ENCODE measurements around the gene AGK. TPM values are rescaled to one million over a fixed set of nuclear protein-coding genes. Genes with fewer than 3 reads are reported as not detected.

AGK gene
- total RNA-seq, 1 donor from 2014 or later = 27.8 TPM

DNA sequence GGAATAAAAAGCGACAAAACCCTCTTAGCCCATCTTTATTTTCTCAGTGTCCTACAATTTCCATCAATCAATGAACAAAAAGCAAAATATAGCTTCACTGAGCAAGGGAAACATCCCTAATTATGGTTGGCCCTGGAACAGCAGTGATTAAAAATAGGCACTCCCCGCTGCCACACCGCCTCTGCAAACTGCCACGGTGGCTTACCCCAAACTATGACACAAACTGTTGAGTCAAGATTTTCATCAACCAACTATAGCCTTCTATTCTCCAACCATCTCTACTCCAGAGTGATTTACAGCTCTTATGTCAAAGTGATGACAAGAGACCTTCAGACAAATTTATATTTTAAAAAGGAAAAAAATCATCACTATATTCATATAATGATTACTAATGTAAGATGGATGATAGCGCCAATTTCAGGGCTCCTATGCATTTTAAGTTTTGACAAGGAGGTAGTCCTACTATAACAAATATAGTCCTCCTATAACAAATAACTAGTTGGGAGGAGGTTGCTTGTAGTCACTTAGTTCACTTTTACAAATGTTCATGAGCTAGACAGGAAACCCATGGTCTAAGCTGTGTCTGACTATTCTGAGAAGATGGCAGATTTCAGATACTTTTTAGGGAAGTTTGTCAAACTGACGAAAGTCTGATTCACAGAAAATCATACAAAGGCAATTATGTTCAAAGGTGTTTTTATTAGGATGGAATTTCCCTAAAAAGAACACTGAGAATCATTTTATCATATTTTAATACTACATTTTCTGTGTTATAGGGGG is 124.4 kb downstream of the AGK start:
- H3K27me3 Mint-ChIP-seq (ENCODE audit: unreplicated experiment) = no peaks in the 10 kb centered on the region
- no peak overlapping the region for H3K27ac Mint-ChIP-seq (ENCODE audit: unreplicated experiment)
- DNase-seq (ENCODE audit: extremely low spot score, unreplicated experiment) = no peak
- peaks cover 18% of the 10 kb centered on the region for H3K36me3 Mint-ChIP-seq (ENCODE audit: unreplicated experiment)
- no peak overlapping the region for H3K4me3 Mint-ChIP-seq (ENCODE audit: unreplicated experiment)
- H3K4me1 Mint-ChIP-seq (ENCODE audit: unreplicated experiment) = no peaks in the 10 kb centered on the region
- TF ChIP-seq, protein P1, sequence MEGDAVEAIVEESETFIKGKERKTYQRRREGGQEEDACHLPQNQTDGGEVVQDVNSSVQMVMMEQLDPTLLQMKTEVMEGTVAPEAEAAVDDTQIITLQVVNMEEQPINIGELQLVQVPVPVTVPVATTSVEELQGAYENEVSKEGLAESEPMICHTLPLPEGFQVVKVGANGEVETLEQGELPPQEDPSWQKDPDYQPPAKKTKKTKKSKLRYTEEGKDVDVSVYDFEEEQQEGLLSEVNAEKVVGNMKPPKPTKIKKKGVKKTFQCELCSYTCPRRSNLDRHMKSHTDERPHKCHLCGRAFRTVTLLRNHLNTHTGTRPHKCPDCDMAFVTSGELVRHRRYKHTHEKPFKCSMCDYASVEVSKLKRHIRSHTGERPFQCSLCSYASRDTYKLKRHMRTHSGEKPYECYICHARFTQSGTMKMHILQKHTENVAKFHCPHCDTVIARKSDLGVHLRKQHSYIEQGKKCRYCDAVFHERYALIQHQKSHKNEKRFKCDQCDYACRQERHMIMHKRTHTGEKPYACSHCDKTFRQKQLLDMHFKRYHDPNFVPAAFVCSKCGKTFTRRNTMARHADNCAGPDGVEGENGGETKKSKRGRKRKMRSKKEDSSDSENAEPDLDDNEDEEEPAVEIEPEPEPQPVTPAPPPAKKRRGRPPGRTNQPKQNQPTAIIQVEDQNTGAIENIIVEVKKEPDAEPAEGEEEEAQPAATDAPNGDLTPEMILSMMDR (IDR thresholded peaks at IDR 0.05) = no peak
- no peaks in the 10 kb centered on the region for H3K9me3 Mint-ChIP-seq (ENCODE audit: unreplicated experiment)

DNA sequence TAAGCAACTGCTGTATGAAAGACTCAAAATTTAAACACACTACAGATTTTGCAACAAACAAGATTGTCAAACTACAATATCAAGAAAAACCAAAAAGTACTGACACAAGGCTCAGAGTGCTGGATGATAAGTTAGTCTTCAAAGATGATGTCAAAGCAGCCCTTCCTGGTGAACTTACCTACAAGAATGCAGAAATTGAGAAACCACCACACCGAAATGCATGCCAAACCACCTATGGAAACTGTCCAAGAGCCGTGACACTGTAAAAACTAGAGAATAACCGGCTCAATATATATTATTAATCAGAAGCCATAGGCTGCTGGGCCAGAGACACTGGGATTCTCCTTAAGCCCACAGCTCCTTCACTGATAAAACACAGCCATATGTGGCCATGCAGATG is 125.4 kb downstream of the AGK start:
- H3K9me3 Mint-ChIP-seq (ENCODE audit: unreplicated experiment) = no peaks in the 10 kb centered on the region
- no peaks in the 10 kb centered on the region for H3K27me3 Mint-ChIP-seq (ENCODE audit: unreplicated experiment)
- no peak overlapping the region for H3K4me3 Mint-ChIP-seq (ENCODE audit: unreplicated experiment)
- TF ChIP-seq, protein P1 (IDR thresholded peaks at IDR 0.05) = no peak
- H3K4me1 Mint-ChIP-seq (ENCODE audit: unreplicated experiment) = no peaks in the 10 kb centered on the region
- H3K27ac Mint-ChIP-seq (ENCODE audit: unreplicated experiment) = no peak overlapping the region
- DNase-seq (ENCODE audit: extremely low spot score, unreplicated experiment) = no peak
- H3K36me3 Mint-ChIP-seq (ENCODE audit: unreplicated experiment) = peaks cover 24% of the 10 kb centered on the region

DNA sequence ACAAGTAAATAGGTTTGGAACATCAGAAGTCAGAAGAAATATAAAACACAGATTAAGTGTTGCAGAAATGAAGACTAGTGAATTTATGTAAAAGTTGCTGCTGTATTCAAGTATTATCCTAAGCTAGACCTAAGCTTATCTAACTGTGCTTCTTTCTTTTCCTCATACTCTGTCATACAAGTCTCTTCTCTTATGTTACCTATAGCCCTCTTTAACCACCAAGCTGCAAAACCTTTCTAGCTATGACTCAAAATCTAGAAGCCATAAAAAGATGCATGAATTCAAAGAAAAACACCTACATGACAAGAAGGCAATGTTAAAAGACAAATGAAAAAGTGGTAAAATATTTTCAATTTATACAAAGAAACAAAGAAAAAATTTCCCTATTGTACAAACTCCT is 127.8 kb downstream of the AGK start:
- TF ChIP-seq, protein P1 (IDR thresholded peaks at IDR 0.05) = no peak
- Mint-ChIP-seq H3K9me3 (ENCODE audit: unreplicated experiment) (no peaks in the 10 kb centered on the region), H3K4me1 (ENCODE audit: unreplicated experiment) (no peaks in the 10 kb centered on the region), H3K4me3 (ENCODE audit: unreplicated experiment) (no peak overlapping the region), H3K27ac (ENCODE audit: unreplicated experiment) (no peak overlapping the region), H3K36me3 (ENCODE audit: unreplicated experiment) (peaks cover 24% of the 10 kb centered on the region), H3K27me3 (ENCODE audit: unreplicated experiment) (no peaks in the 10 kb centered on the region)
- no peak for DNase-seq (ENCODE audit: extremely low spot score, unreplicated experiment)

DNA sequence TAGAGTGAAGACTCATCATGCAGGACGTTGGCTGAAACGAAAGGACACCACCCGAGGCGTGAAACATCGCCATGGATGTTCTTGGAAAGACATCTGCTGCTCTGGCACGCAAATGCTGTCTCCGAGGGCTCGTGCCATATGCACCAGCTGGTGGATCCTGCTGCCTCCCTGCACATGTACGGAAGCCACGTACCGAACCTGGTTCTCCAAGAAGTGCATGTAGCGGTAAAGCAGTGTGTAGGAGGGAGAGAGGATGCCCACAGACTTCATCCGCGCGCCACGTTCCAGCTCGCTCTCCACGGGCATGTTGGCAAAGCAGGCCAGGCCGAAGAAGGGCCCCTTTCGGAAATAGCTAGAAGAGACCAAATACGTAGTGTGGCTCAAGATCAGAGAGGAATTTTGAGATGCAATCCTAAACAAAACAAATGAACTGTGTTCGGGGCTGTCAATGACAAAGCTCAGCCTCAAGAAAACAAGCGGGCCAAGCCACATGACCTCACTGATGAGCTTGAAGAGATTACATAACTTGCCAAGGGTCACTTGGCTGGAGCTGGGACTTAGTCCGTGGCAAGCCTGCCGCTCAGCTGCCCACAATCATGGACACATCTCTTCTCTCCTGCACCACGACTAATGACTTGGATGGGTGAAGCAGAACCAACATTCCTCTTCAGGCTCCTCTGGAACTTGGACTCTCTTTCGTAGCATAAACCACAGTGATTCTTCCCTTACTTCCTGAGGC is 134.2 kb downstream of the AGK start:
- DNase-seq (ENCODE audit: extremely low spot score, unreplicated experiment) = no peak
- no peaks in the 10 kb centered on the region for H3K9me3 Mint-ChIP-seq (ENCODE audit: unreplicated experiment)
- H3K36me3 Mint-ChIP-seq (ENCODE audit: unreplicated experiment) = peaks cover 32% of the 10 kb centered on the region
- peaks cover 7% of the 10 kb centered on the region for H3K4me1 Mint-ChIP-seq (ENCODE audit: unreplicated experiment)
- H3K4me3 Mint-ChIP-seq (ENCODE audit: unreplicated experiment) = no peak overlapping the region
- TF ChIP-seq, protein P1 (IDR thresholded peaks at IDR 0.05) = no peak
- H3K27me3 Mint-ChIP-seq (ENCODE audit: unreplicated experiment) = no peaks in the 10 kb centered on the region
- no peak overlapping the region for H3K27ac Mint-ChIP-seq (ENCODE audit: unreplicated experiment)

DNA sequence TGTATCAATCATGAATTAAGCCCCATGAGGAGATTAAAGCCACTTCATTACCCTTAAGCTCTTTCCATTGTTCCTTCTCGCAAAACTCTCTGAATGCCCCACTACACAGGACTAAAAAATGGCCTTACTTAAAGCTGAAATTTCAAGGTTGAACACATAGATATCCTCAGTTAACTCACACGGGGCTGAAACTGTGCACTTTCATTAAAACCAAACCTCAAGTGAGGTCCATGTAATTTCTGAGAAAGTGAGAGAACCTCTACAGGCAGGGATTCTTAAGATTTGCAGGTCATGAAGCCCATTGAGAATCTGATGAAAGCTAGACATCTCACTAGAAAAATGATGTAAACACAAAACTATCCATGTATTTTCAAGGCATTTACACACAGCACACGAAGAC is 134.9 kb downstream of the AGK start:
- TF ChIP-seq, protein P1 (IDR thresholded peaks at IDR 0.05) = no peak
- no peak overlapping the region for H3K27ac Mint-ChIP-seq (ENCODE audit: unreplicated experiment)
- H3K36me3 Mint-ChIP-seq (ENCODE audit: unreplicated experiment) = peaks cover 26% of the 10 kb centered on the region
- no peak overlapping the region for H3K4me3 Mint-ChIP-seq (ENCODE audit: unreplicated experiment)
- DNase-seq (ENCODE audit: extremely low spot score, unreplicated experiment) = no peak
- H3K27me3 Mint-ChIP-seq (ENCODE audit: unreplicated experiment) = no peaks in the 10 kb centered on the region
- no peaks in the 10 kb centered on the region for H3K9me3 Mint-ChIP-seq (ENCODE audit: unreplicated experiment)
- peaks cover 7% of the 10 kb centered on the region for H3K4me1 Mint-ChIP-seq (ENCODE audit: unreplicated experiment)

Measured in osteocyte (in vitro differentiated cells).